Cardiac muscle cell (in vitro differentiated cells and primary cell): ENCODE results near the gene CASP8. TPM values are rescaled to one million over a fixed set of nuclear protein-coding genes. Genes with fewer than 3 reads are reported as not detected.
A peak's percentile ranks its signal among the peaks of the same experiment; 100 is the strongest.

Experiments
- DNase-seq, 2 donors: peaks; one replicate each; pipeline versions ENCODE4 v3.0.0 to v3.0.0-alpha.2; 2010 to 2017; ENCODE audit warnings: low read depth in 1 of 2, low spot score in 1 of 2
- H3K27ac ChIP-seq: fragments of 200-600 bp; sonication (generic); 2 replicates; pipeline ENCODE4 v1.5.1; 2016
- H3K27me3 ChIP-seq: fragments of 200-600 bp; sonication (generic); 2 replicates; pipeline ENCODE4 v1.6.0; 2016; ENCODE audit warnings: control low read depth
- H3K36me3 ChIP-seq: fragments of 200-600 bp; sonication (generic); 2 replicates; pipeline ENCODE4 v1.5.1; 2016; ENCODE audit warnings: control low read depth
- H3K4me1 ChIP-seq: fragments of 200-600 bp; sonication (generic); 2 replicates; pipeline ENCODE4 v1.8.1; 2017; ENCODE audit warnings: low read depth, mild to moderate bottlenecking, mixed run types
- H3K4me3 ChIP-seq: fragments of 200-600 bp; sonication (generic); 2 replicates; pipeline ENCODE4 v1.5.1; 2016; ENCODE audit warnings: mild to moderate bottlenecking
- H3K9me3 ChIP-seq: fragments of 200-600 bp; sonication (generic); 2 replicates; pipeline ENCODE4 v1.5.1; 2017; ENCODE audit warnings: low read depth, mild to moderate bottlenecking, control low read depth
- polyA plus RNA-seq: library from polyadenylated mRNA; unstranded; fragments of >200 nt; fragmentation: Nextera tagmentation; extraction: Ambion mirVana; gene quantifications from 2 replicates; pipeline ENCODE4 v1.2.1, GENCODE V29; 2016
- total RNA-seq: library from RNA; depleted of rRNA; stranded (reverse); fragments of >200 nt; gene quantifications from 2 replicates; pipeline ENCODE4 v1.2.3, GENCODE V29; 2016
- TF ChIP-seq, protein P1 (sequence below): IDR thresholded peaks from 2 replicates; pipeline ENCODE4 v1.5.1; 2012; ENCODE audit warnings: low read depth, mild to moderate bottlenecking, low read length

Gene CASP8
- total and polyA plus RNA-seq, 2 experiments from 2014 or later, result 0.13 to 0.18 TPM

DNA sequence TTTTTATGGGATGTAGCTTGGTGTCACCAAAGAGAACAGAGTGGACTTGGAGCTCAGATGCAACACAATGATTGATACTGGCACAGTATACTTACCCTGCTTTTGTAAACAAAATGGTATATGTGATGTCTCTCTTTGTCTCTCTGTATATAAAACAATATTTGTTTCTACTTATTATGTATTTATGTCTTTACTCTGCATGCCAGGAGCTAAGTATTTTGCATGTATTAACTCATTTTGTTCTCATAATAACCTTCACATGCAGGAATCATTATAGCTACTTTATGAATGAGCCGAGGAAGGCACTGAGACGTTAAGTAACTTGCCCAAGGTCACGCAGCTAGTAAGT, 27.9 kb upstream of the CASP8 start:
- no peaks in the 10 kb centered on the region for H3K4me1 ChIP-seq
- DNase-seq, result no peak
- TF ChIP-seq, protein P1, sequence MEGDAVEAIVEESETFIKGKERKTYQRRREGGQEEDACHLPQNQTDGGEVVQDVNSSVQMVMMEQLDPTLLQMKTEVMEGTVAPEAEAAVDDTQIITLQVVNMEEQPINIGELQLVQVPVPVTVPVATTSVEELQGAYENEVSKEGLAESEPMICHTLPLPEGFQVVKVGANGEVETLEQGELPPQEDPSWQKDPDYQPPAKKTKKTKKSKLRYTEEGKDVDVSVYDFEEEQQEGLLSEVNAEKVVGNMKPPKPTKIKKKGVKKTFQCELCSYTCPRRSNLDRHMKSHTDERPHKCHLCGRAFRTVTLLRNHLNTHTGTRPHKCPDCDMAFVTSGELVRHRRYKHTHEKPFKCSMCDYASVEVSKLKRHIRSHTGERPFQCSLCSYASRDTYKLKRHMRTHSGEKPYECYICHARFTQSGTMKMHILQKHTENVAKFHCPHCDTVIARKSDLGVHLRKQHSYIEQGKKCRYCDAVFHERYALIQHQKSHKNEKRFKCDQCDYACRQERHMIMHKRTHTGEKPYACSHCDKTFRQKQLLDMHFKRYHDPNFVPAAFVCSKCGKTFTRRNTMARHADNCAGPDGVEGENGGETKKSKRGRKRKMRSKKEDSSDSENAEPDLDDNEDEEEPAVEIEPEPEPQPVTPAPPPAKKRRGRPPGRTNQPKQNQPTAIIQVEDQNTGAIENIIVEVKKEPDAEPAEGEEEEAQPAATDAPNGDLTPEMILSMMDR, result no peak
- no peaks in the 10 kb centered on the region for H3K36me3 ChIP-seq
- H3K4me3 ChIP-seq, result no peak overlapping the region
- no peak overlapping the region for H3K27ac ChIP-seq
- H3K9me3 ChIP-seq, result no peaks in the 10 kb centered on the region
- H3K27me3 ChIP-seq, result peaks cover 5% of the 10 kb centered on the region

DNA sequence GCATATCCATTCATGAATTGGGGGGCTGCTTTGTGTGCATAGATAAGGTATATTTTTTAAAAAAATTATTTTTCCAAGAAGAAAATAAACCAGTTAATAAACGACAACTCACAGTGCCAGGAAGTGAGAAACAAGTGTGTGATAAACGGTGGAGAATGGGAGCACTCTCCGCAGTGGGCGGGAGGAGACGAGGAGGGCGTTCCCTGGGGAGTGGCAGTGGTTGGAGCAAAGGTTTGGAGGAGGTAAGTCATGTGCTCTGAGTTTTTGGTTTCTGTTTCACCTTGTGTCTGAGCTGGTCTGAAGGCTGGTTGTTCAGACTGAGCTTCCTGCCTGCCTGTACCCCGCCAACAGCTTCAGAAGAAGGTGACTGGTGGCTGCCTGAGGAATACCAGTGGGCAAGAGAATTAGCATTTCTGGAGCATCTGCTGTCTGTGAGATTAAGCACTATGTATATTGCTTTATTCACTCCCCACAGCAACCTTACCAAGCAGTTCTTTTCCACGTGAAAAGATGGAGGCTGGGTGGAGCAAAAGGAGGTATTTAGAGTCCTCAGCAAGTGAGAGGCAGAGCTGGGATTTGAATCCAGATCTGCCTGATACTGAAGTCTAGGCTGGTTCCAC, 27.0 kb upstream of the CASP8 start:
- DNase-seq, result peak in 1 of 2 donors; percentile 44
- no peaks in the 10 kb centered on the region for H3K9me3 ChIP-seq
- TF ChIP-seq, protein P1, result no peak
- H3K4me3 ChIP-seq, result no peak overlapping the region
- no peaks in the 10 kb centered on the region for H3K27me3 ChIP-seq
- H3K36me3 ChIP-seq, result no peaks in the 10 kb centered on the region
- H3K4me1 ChIP-seq, result no peaks in the 10 kb centered on the region
- H3K27ac ChIP-seq, result no peak overlapping the region

DNA sequence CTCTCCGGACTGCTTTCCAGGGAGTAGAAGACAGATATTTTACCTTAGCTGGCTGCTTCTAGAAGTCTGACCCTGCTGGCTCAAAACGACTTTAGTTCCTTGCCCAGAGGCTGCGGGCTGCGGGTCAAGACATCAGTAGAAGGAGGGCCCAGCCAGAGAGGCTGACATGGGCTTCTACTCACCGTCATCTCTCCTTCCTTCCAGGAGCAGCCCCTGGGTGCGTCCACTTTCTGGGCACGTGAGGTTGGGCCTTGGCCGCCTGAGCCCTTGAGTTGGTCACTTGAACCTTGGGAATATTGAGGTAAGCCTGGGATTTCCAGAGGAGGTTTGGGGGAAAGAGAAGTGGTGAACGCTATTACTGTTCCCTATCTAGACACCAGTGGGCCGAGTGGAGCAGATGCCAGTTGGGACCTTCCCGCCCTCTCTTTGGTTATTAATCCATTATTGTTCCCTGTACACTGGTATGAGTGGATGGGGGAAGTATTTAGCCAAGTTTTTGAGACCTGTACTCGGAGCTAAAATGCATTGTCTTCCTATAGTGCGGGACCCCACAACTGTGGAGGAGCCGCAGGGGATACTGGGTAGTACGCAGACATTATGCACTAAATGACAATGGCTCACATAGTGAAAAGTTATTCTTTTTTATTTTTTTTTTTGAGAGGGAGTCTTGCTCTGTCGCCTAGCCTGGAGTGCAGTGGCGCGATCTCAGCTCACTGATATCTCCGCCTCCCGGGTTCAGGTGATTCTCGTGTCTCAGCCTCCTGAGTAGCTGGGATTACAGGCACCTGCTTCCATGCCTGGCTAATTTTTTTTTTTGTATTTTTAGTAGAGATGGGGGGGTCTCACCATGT, 26.3 kb upstream of the CASP8 start:
- TF ChIP-seq, protein P1, result no peak
- no peaks in the 10 kb centered on the region for H3K4me1 ChIP-seq
- no peak overlapping the region for H3K4me3 ChIP-seq
- no peak for DNase-seq
- H3K36me3 ChIP-seq, result no peaks in the 10 kb centered on the region
- no peaks in the 10 kb centered on the region for H3K27me3 ChIP-seq
- no peaks in the 10 kb centered on the region for H3K9me3 ChIP-seq
- H3K27ac ChIP-seq, result no peak overlapping the region

DNA sequence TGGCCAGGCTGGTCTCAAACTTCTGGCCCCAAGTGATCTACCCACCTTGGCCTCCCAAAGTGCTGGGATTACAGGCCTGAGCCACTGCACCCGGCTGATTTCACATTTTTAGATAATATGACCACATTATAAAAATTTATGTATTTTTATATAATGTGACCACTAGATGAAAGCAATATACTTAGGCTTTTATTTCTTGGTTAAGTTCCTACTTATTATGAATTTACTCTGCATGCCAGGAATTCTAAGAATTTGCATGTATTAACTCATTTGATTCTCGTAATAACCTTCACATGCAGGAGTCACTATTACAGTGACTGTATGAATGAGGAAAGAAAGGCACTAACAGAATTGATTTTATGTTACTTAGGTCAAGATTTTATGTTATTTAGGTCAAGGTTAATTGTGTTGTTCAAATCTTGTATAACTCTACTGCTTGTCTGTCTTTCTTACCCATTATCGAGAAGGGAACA, 25.6 kb upstream of the CASP8 start:
- TF ChIP-seq, protein P1, result no peak

DNA sequence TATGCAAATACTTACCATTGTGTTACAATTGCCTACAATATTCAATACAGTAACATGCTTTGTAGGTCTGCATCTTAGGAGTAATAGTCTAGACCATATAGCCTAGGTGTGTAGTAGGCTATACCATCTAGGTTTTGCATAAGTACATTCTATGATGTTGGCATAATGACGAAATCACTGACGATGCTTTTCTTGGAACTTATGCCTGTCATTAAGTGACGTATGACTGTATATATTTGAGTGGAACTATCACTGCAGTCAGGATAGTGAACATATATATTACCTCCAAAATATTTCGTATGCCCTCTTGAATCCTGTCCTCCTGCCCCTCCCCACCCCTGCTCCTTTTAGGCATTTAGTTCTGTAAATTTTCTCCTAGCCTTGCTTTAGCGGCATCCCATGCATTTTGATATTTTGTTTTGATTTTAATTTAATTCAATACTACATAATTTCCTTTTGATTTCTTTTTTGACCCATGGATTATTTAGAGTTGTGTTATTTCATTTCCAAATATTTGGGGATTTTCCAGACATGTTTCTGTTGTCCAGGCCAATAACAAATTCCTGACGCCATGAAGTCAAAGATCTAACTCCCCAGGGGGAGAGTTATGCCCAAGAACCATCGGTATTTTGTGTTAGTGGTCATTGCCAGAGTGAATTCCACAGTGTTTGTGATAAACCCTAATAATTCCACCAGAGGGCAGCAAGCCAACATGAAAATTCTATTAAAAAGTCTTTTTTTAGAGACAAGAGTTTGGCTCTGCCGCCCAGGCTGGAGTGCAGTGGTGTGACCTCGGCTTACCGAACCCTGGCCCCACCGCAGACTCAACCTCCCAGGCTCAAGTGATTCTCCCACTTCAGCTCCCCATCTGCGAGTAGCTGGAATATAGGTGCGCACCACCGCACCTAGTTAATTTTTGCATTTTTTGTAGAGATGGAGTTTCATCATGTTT, 24.2 kb upstream of the CASP8 start:
- no peaks in the 10 kb centered on the region for H3K36me3 ChIP-seq
- H3K4me1 ChIP-seq, result no peaks in the 10 kb centered on the region
- TF ChIP-seq, protein P1, result peak; percentile 52
- no peak overlapping the region for H3K4me3 ChIP-seq
- no peaks in the 10 kb centered on the region for H3K27me3 ChIP-seq
- peak; percentile 78 to 89 for DNase-seq
- H3K27ac ChIP-seq, result no peak overlapping the region
- H3K9me3 ChIP-seq, result no peaks in the 10 kb centered on the region

More for the DNA sequence above, 25.6 kb upstream of the CASP8 start:
- Histone ChIP-seq H3K4me1 (no peaks in the 10 kb centered on the region), H3K27ac (no peak overlapping the region), H3K36me3 (no peaks in the 10 kb centered on the region), H3K9me3 (no peaks in the 10 kb centered on the region), H3K4me3 (no peak overlapping the region), H3K27me3 (no peaks in the 10 kb centered on the region)
- DNase-seq, result no peak
